ENCODE data around the gene RAB8A. TPM values are rescaled to one million over a fixed set of nuclear protein-coding genes. Genes with fewer than 3 reads are reported as not detected.
"Not testable (repeated sequence)": the region's sequence is repeated elsewhere in the genome, so short reads cannot be mapped to it uniquely, and the experiment has no call there.

The RAB8A gene
- total RNA-seq, 4 donors from 2014 or later, result 22.3 to 102 (median 67.9) TPM

DNA sequence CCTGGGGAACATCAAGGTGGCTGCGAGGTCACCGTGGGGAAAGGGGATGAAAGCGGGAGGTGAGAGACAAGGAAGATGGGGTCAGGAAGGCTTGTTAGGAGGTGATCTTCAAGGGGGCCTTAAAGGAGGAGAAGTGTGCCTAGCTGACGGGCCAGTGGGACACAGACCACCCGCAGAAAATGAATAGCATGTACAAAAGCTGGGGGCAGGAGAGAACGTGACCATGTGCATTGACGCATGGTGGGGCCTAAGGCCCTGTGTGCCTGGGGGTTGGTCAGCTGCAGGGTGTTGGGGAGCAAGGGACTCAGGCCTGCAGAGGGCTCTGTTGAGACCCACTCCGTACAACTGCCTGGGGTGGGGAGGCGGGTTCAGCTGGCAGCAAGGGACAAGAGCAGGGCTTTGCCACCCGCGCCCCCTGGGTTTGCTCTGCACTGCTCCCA is 5.9 kb downstream of the RAB8A start:
- Histone ChIP-seq H3K9me3 (no peaks in the 10 kb centered on the region), H3K27ac (peak overlapping the region; percentile 66 to 85 (median 76)), H3K4me3 (no peak overlapping the region), H3K36me3 (peaks cover 0 to 27% (median 6%) of the 10 kb centered on the region in 4 donors), H3K27me3 (no peaks in the 10 kb centered on the region), H3K4me1 (peaks cover 24 to 67% (median 38%) of the 10 kb centered on the region in 4 donors)
- DNase-seq, result peak; percentile 51
- in situ Hi-C loops (cut with MboI; ENCODE audit: low pct_ligation_motif_present in 1 of 4, low pct_unique_long_range_greater_than_20kb in 1 of 4, low sequenced_read_pairs in 3 of 4) (no loop called here), intact Hi-C loops (cut with DNase I; ENCODE audit: low total_unique reads) (loop anchor here (5.0 kb wide), 1 partner anchor 75 kb away; no protein-coding TSS in a partner anchor)
- 85 to 90% methylated on average over 2 to 11 of the region's 11 CpGs for WGBS, 2 donors (ENCODE audit: low coverage in 1 of 2)
- no peak for TF ChIP-seq EP300 (IDR thresholded peaks at IDR 0.05; ENCODE audit: low read depth)
- TF ChIP-seq POLR2A (IDR thresholded peaks at IDR 0.05), result no peak
- TF ChIP-seq POLR2AphosphoS5 (IDR thresholded peaks at IDR 0.05), result no peak
- TF ChIP-seq, protein P1, sequence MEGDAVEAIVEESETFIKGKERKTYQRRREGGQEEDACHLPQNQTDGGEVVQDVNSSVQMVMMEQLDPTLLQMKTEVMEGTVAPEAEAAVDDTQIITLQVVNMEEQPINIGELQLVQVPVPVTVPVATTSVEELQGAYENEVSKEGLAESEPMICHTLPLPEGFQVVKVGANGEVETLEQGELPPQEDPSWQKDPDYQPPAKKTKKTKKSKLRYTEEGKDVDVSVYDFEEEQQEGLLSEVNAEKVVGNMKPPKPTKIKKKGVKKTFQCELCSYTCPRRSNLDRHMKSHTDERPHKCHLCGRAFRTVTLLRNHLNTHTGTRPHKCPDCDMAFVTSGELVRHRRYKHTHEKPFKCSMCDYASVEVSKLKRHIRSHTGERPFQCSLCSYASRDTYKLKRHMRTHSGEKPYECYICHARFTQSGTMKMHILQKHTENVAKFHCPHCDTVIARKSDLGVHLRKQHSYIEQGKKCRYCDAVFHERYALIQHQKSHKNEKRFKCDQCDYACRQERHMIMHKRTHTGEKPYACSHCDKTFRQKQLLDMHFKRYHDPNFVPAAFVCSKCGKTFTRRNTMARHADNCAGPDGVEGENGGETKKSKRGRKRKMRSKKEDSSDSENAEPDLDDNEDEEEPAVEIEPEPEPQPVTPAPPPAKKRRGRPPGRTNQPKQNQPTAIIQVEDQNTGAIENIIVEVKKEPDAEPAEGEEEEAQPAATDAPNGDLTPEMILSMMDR (IDR thresholded peaks at IDR 0.05), result no peak

DNA sequence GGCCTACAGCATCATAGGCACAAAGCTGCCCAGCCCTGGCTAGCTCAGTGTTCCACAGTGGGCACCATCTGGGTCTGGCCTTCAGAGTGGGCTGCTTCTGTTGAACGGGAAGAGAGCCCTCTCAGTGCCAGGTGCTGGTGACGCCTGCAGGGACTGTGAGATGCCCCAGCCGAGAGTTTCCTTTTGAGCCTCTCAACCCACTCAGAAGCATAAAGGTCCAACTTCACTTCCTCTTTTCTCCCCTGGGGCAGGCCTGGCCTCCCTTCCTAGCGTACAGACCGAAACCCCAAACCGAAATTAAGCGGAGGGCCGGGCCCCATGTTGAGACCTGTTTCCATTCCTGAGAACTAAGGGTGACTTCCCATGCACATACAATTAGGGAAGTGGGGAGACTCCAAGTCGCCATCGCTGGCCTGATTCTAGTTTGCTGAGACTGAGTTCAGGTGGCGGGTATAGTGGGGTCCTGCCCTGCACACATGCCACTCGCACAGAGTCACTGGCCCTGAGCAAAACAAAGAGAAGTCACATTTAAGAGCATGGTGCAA is 6.9 kb downstream of the RAB8A start:
- WGBS, 2 donors (ENCODE audit: low coverage in 1 of 2), result 68% methylated on average over 12 of the region's 12 CpGs; no CpG with 5 or more reads in 1 of the 2 donors
- H3K27ac ChIP-seq, result peak overlapping the region; percentile 66 to 85 (median 76)
- H3K9me3 ChIP-seq, result no peaks in the 10 kb centered on the region
- DNase-seq, result peak; percentile 76
- TF ChIP-seq POLR2AphosphoS5 (IDR thresholded peaks at IDR 0.05) (peak in 1 of 3 donors; percentile 58), POLR2A (IDR thresholded peaks at IDR 0.05) (no peak)
- TF ChIP-seq, protein P1 (IDR thresholded peaks at IDR 0.05), result no peak
- no peaks in the 10 kb centered on the region for H3K27me3 ChIP-seq
- H3K36me3 ChIP-seq, result peaks cover 0 to 37% (median 8%) of the 10 kb centered on the region in 4 donors
- peaks cover 15 to 58% (median 30%) of the 10 kb centered on the region in 4 donors for H3K4me1 ChIP-seq
- in situ Hi-C loops (cut with MboI; ENCODE audit: low pct_ligation_motif_present in 1 of 4, low pct_unique_long_range_greater_than_20kb in 1 of 4, low sequenced_read_pairs in 3 of 4), result no loop called here
- no peak overlapping the region for H3K4me3 ChIP-seq
- intact Hi-C loops (cut with DNase I; ENCODE audit: low total_unique reads), result loop anchor here (5.0 kb wide), 1 partner anchor 76 kb away; no protein-coding TSS in a partner anchor

DNA sequence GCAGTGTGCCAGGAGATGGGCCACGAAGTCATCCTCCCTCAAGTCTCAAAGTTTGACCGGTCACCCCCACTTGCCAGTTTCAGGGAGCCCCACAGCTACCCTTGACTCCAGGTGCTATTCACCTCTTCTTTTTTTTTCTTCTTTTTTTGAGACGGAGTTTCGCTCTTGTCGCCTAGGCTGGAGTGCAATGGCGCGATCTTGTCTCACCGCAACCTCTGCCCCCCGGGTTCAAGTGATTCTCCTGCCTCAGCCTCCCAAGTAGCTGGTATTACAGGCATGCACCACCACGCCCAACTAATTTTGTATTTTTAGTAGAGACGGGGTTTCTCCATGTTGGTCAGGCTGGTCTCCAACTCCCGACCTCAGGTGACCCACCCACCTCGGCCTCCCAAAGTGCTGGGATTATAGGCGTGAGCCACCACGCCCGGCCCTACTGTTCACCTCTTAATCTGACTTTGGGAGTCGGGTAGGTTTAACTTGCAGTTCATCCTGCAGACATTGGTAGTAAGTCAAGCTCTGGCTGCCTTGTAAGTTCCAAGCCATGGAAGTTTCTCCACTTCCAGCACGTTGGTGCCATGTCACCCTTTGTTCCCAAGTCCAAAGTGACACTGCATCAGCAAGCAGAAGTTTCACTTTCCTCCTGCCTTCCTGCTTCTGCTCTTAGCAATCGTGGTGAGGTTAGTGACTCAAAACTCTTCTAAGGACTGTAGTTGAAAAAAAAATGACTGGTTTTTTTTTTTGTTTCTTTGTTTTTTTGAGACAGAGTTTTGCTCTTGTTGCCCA is 7.6 kb downstream of the RAB8A start:
- peak in 2 of 3 donors; percentile 32 to 52 for TF ChIP-seq POLR2AphosphoS5 (IDR thresholded peaks at IDR 0.05)
- H3K9me3 ChIP-seq; H3K27me3 ChIP-seq; in situ Hi-C loops (cut with MboI; ENCODE audit: low pct_ligation_motif_present in 1 of 4, low pct_unique_long_range_greater_than_20kb in 1 of 4, low sequenced_read_pairs in 3 of 4); H3K4me3 ChIP-seq: not testable (repeated sequence)
- 71 to 72% methylated on average over 15 to 19 of the region's 19 CpGs for WGBS, 2 donors (ENCODE audit: low coverage in 1 of 2)
- Histone ChIP-seq H3K36me3 (peaks cover 0 to 43% (median 12%) of the 10 kb centered on the region in 4 donors), H3K4me1 (peaks cover 13 to 51% (median 24%) of the 10 kb centered on the region in 4 donors), H3K27ac (peak overlapping the region; percentile 66 to 85 (median 76))
- intact Hi-C loops (cut with DNase I; ENCODE audit: low total_unique reads), result loop anchor here (5.0 kb wide), 1 partner anchor 77 kb away; no protein-coding TSS in a partner anchor
- DNase-seq, result peak; percentile 57

DNA sequence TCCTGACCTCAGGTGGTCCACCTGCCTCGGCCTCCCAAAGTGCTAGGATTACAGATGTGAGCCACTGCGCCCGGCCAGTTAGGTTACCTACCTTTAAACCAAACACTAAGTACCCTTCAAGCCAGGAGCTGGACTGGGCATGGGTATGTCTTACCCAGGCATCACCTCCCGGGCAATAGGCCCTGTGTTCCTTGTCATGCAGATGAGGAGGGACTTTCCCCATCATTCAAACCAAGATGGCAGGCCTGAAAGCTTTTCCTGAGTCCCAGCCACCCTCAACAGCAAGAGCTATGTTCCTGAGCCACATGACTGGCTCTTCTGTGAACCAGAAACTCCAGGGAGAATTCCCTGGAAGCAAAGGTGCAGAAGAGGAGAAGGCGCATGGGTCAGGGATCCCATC is 9.5 kb downstream of the RAB8A start:
- H3K27ac ChIP-seq, result no peak overlapping the region
- intact Hi-C loops (cut with DNase I; ENCODE audit: low total_unique reads) (no loop called here), in situ Hi-C loops (cut with MboI; ENCODE audit: low pct_ligation_motif_present in 1 of 4, low pct_unique_long_range_greater_than_20kb in 1 of 4, low sequenced_read_pairs in 3 of 4) (no loop called here)
- WGBS, 2 donors (ENCODE audit: low coverage in 1 of 2), result 87% methylated on average over 5 of the region's 5 CpGs; no CpG with 5 or more reads in 1 of the 2 donors
- TF ChIP-seq POLR2AphosphoS5 (IDR thresholded peaks at IDR 0.05), result no peak
- TF ChIP-seq EP300 (IDR thresholded peaks at IDR 0.05; ENCODE audit: low read depth), result no peak
- no peak overlapping the region for H3K4me3 ChIP-seq
- H3K36me3 ChIP-seq, result peaks cover 0 to 47% (median 15%) of the 10 kb centered on the region in 4 donors
- H3K4me1 ChIP-seq, result peaks cover 0 to 42% (median 7%) of the 10 kb centered on the region in 4 donors
- H3K9me3 ChIP-seq, result no peaks in the 10 kb centered on the region
- no peaks in the 10 kb centered on the region for H3K27me3 ChIP-seq
- no peak for DNase-seq

DNA sequence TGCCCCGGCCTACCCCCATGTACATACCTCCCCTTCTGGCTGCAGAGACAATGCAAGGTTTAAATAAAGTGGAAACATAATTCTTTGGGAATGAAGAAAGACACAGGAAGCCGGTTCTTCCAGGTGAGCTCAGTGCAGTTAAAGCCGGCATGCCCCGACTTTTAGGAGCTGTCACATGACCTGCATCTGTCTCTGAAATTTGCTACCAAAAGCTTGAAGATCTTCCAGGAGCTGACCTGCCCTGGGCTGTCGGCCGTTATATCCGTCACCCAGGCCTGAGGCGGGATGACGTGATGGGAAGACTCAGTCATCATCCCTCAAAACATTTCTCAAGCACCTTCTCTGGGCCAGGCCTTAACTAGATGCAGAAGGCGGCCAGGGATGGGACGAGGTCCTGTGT is 10.3 kb downstream of the RAB8A start:
- 86 to 94% methylated on average over 1 to 11 of the region's 11 CpGs for WGBS, 2 donors (ENCODE audit: low coverage in 1 of 2)
- no peak for DNase-seq
- Histone ChIP-seq H3K27ac (no peak overlapping the region), H3K27me3 (no peaks in the 10 kb centered on the region), H3K9me3 (no peaks in the 10 kb centered on the region), H3K4me1 (peaks cover 0 to 40% (median 7%) of the 10 kb centered on the region in 4 donors), H3K4me3 (no peak overlapping the region), H3K36me3 (peaks cover 0 to 55% (median 17%) of the 10 kb centered on the region in 4 donors)
- in situ Hi-C loops (cut with MboI; ENCODE audit: low pct_ligation_motif_present in 1 of 4, low pct_unique_long_range_greater_than_20kb in 1 of 4, low sequenced_read_pairs in 3 of 4), result no loop called here
- intact Hi-C loops (cut with DNase I; ENCODE audit: low total_unique reads), result no loop called here
- TF ChIP-seq, protein P1 (IDR thresholded peaks at IDR 0.05), result no peak
- TF ChIP-seq POLR2AphosphoS5 (IDR thresholded peaks at IDR 0.05), result no peak
- TF ChIP-seq POLR2A (IDR thresholded peaks at IDR 0.05), result no peak
- TF ChIP-seq EP300 (IDR thresholded peaks at IDR 0.05; ENCODE audit: low read depth), result no peak
